Fibroblast of villous mesenchyme (primary cell): ENCODE results near the gene FOXO3B. TPM values are rescaled to one million over a fixed set of nuclear protein-coding genes. Genes with fewer than 3 reads are reported as not detected.
"Not testable (repeated sequence)": the region's sequence is repeated elsewhere in the genome, so short reads cannot be mapped to it uniquely, and the experiment has no call there.

Source experiments
- DNase-seq: peaks from one replicate; pipeline ENCODE4 v3.0.0-alpha.2; 2010; ENCODE audit warnings: low read depth
- H3K4me3 ChIP-seq: 2 replicates; pipeline ENCODE4 v1.5.1; 2011; ENCODE audit warnings: low read depth, mild to moderate bottlenecking, low read length
- small RNA-seq: library from RNA; depleted of rRNA; stranded (forward); fragments of <200 nt; gene quantifications from one replicate; pipeline ENCODE3, GENCODE V24; 2012
- total RNA-seq: library from RNA; depleted of rRNA; stranded (reverse); fragments of >200 nt; gene quantifications from 2 replicates; pipeline ENCODE4 v1.2.3, GENCODE V29; 2012

FOXO3B gene
- total RNA-seq, 1 donor, result 5.2 TPM

DNA sequence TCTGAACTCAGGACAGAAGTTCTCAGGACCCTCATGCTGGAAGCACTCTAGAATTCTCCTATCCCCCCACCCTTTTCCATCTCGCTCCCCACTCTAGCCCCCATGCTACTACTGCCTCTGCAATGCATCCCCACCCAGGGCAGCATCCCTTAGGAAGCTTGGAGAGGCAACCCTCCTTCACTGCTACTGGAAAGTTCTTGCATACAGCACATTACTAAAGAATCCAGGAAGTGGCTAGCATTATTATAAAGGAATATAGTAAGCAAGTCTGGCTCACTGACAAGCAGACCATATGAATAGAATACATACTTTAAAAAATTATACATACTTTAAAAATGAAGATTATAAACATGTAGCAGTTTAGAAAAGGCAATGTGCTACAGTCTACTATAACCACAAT lies 13.5 kb downstream of the FOXO3B start:
- H3K4me3 ChIP-seq, DNase-seq: not testable (repeated sequence)

DNA sequence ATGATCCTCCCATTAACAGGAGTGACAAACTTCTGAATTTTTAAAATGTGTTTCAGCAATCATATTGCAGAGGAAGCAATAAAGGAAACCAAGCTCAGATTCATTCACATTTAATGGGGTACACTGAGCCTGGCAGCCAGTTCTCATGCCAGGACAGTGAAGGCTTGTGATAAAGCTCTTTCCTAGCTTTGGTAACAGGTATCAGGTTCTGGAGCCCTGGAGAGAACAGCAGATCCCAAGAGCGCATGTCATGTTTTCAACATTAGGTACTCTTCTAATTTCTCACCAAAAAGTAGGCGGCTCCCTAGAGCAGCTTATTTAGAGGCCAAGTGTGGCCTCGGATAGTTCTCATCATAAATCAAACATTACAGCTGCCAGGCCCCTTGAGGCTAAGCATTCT lies 14.6 kb downstream of the FOXO3B start:
- H3K4me3 ChIP-seq, DNase-seq: not testable (repeated sequence)

DNA sequence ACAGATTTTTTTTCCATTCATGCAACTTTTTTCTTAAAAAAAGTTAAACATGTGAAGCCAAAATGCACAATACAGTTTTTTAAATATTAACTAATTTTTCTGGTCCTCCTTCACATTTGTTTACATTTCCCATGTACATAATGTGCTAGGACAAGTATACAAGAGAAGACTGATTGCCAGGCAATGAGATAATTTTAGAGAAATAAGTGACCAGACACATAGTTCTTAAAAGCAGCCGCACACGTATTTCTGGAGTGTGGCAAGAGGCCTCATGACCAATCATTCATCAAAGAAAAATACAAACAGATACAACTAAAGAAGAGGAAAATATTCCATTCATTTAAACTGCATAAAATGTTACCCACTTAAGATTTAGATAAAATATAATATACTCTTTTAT lies 15.8 kb downstream of the FOXO3B start:
- not testable (repeated sequence) for H3K4me3 ChIP-seq, DNase-seq

DNA sequence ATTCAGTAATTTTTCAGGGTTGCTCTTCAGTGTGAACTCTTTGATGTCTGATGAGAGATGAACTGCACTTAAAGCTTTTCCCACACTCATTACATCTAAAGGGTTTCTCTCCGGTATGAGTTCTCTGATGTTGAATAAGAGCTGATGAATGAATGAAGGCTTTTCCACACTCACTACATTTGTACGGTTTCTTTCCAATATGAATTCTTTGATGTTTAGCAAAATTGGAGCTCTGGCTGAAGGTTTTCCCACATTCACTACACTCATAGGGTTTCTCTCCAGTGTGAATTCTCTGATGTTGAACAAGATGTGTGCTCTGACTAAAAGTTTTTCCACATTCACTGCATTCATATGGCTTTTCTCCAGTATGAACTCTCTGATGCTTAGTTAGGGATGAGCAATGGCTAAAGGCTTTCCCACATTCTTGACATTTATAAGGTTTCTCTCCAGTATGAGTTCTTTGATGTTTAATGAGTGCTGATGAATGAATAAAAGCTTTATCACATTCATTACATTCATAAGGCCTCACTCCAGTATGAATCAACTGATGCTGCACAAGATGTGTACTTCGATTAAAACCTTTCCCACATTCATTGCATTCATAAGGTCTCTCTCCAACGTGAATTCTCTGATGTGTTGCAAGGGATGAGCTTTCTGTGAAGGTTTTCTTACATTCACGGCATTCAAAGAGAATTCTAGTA lies 20.0 kb downstream of the FOXO3B start:
- DNase-seq, H3K4me3 ChIP-seq: not testable (repeated sequence)

GRCh38 chr17:18650094-18650493 lies 32.0 kb downstream of the FOXO3B start:
- not testable (repeated sequence) for DNase-seq, H3K4me3 ChIP-seq

DNA sequence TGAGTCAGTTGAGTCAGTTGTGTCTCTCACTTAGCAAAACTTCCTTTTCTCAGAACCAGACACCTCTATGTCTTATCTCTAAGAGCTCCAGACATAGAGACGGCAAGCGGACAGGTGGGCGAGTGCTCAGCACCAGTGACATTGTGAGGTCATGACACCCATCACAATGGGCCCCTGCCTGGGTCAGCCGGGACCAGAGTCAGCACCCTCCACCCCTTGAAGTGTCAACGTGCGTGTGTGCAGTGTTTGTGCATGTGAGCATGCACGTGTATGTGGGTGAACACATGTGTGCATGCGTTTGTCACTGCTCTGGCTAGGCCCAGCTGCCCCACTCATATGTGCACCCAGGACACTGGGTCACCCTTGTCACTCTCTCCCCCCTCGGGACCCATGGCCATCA lies 37.8 kb downstream of the FOXO3B start, which contains the start of gene TBC1D28:
Gene TBC1D28 (minus strand): TSS at position 101 of the 400 bp plus-strand sequence. CDS start 3,039 bp downstream, outside the sequence.
- DNase-seq, H3K4me3 ChIP-seq: not testable (repeated sequence)

GRCh38 chr17:18643124-18643523 lies 39.0 kb downstream of the FOXO3B start:
- not testable (repeated sequence) for H3K4me3 ChIP-seq, DNase-seq

- DNase-seq, H3K4me3 ChIP-seq: not testable (repeated sequence)
Measured at GRCh38 chr17:18638357-18638756, 43.8 kb downstream of the FOXO3B start.

DNA sequence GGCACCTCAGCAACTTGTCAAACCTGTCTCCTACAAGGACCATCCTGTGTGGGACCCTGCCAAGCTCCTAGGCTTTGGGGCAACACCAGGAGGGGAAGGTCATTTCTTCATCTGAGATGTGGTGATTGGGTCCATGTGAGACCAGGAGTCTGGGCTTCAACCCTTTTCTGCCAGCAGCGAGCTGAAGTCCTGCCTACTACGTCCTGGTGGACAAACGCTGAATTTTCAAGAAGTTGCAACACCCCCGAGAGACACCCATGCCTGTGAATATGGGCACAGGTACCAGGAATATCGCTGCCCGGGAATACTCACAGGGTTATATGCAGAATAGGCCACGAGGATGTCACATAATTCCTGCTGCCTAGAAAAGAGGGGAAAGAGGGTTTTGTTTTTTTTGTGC lies 45.9 kb downstream of the FOXO3B start:
- DNase-seq, result not testable (repeated sequence)

DNA sequence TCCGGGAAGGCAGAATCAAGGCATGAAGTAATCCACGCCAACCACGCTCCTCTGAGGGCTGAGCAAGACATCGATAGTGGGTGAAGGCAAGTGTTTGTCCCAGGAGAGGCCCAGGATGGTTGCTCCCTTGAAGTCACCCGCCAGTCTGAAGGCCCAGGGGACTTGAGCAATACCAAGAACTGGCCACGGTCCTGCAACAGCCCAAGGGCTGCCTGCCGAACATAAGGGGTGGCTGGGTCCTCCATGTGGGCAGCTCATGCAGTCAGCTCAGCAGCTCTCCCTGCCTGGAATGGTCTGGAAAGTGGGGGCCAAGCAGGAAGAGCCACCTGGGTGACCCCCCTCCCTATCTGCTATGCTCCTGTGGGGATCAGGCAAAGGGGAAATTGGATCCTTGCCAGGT lies 46.3 kb downstream of the FOXO3B start:
- H3K4me3 ChIP-seq, DNase-seq: not testable (repeated sequence)

More for the DNA sequence above, 45.9 kb downstream of the FOXO3B start:
- H3K4me3 ChIP-seq, result not testable (repeated sequence)

- H3K4me3 ChIP-seq, result peak overlapping the region; percentile 29
- not testable (repeated sequence) for DNase-seq
Measured at GRCh38 chr17:18634550-18635263, 47.4 kb downstream of the FOXO3B start.

Small RNA genes lying within 50 kb of the gene (small RNA-seq; reads per million reads assigned to genes)
- not detected for gene AC026271.2
- not detected for gene AC026271.4

Other genes with a start within 250 kb of the FOXO3B start
- gene LGALS9C, start 205.5 kb downstream of the FOXO3B start, total RNA-seq, result not detected in 2 replicates
- gene TBC1D28, start 37.9 kb downstream of the FOXO3B start, total RNA-seq, result not detected in 2 replicates
- under 0.01 and 0.32 TPM in 2 replicates for gene FBXW10, start 61.7 kb upstream of the FOXO3B start, total RNA-seq
- gene TVP23B, start 98.9 kb upstream of the FOXO3B start, total RNA-seq, result 45.1 and 92.8 TPM in 2 replicates
- 37.7 and 51.4 TPM in 2 replicates for gene PRPSAP2, start 175.8 kb upstream of the FOXO3B start, total RNA-seq